Measurements from ENCODE around the gene STARD13. TPM values are rescaled to one million over a fixed set of nuclear protein-coding genes. Genes with fewer than 3 reads are reported as not detected.

Gene STARD13
- total RNA-seq, 1 donor from 2014 or later = 2.0 TPM

DNA sequence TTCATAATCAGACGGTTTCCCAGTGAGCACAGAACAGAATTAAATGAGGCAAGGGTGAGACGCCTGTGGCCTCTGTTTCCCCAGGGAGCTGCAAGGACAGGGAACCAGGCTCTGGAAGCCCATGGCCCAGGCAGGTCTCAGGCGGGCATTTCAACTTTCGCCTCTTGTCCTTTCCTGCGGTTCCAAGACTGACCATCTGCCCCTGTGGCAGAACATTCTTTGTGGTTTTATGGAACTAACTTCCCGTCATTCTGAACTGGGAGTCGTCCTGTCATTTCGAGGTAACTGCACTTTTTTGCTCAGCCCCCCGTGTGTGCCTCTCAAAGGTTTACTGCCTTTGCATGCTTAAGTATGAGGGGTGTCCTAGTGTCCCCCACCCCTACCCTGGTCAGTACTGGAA lies 198.5 kb downstream of the STARD13 start:
- Histone ChIP-seq H2AFZ (replicated peaks) (peak overlapping the region; percentile 26), H3K27me3 (no peaks in the 10 kb centered on the region), H4K20me1 (ENCODE audit: low read depth) (no peaks in the 10 kb centered on the region), H3K4me3 (no peak overlapping the region), H3K9me3 (ENCODE audit: low read depth) (no peaks in the 10 kb centered on the region), H3K27ac (no peak overlapping the region), H3K9ac (no peak overlapping the region), H3F3A (ENCODE audit: low read depth) (no peaks in the 10 kb centered on the region), H3K4me2 (no peak overlapping the region), H3K4me1 (no peaks in the 10 kb centered on the region), H3K36me3 (no peaks in the 10 kb centered on the region), H3K79me2 (ENCODE audit: low read depth) (no peaks in the 10 kb centered on the region)
- no peak overlapping the region for H3K4me3 Mint-ChIP-seq
- DNase-seq (ENCODE audit: low spot score) = no peak
- TF ChIP-seq EZH2 (IDR thresholded peaks at IDR 0.05) (no peak), EZH2phosphoT487 (IDR thresholded peaks at IDR 0.05) (no peak)
- TF ChIP-seq, protein P1, sequence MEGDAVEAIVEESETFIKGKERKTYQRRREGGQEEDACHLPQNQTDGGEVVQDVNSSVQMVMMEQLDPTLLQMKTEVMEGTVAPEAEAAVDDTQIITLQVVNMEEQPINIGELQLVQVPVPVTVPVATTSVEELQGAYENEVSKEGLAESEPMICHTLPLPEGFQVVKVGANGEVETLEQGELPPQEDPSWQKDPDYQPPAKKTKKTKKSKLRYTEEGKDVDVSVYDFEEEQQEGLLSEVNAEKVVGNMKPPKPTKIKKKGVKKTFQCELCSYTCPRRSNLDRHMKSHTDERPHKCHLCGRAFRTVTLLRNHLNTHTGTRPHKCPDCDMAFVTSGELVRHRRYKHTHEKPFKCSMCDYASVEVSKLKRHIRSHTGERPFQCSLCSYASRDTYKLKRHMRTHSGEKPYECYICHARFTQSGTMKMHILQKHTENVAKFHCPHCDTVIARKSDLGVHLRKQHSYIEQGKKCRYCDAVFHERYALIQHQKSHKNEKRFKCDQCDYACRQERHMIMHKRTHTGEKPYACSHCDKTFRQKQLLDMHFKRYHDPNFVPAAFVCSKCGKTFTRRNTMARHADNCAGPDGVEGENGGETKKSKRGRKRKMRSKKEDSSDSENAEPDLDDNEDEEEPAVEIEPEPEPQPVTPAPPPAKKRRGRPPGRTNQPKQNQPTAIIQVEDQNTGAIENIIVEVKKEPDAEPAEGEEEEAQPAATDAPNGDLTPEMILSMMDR (IDR thresholded peaks at IDR 0.05) = no peak
- H3K4me1 Mint-ChIP-seq = peaks cover 29% of the 10 kb centered on the region
- H3K27me3 Mint-ChIP-seq (ENCODE audit: insufficient read depth, low read depth) = peaks cover 2% of the 10 kb centered on the region
- no peaks in the 10 kb centered on the region for H3K36me3 Mint-ChIP-seq
- H3K27ac Mint-ChIP-seq = peak overlapping the region; percentile 53
- H3K9me3 Mint-ChIP-seq = no peaks in the 10 kb centered on the region

DNA sequence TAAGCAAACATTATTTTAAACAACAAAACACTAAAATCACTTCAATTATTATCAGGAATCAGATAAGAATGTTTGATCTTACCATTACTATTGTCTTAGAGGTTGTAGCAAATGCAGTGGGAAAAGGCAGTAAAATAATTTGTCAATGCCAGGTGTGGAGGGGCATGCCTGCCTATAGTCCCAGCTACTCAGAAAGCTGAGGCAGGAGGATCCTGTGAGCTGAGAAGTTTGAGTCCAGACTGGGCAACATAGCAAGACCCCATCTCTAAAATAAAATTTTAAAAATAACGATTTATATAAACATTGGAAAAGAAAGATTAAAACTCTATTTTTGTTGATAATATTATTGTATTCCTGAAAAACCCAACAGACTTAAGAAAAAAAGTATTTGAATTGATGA lies 202.5 kb downstream of the STARD13 start:
- no peaks in the 10 kb centered on the region for H3K36me3 ChIP-seq
- no peak overlapping the region for H3K4me3 ChIP-seq
- no peak overlapping the region for H2AFZ ChIP-seq (replicated peaks)
- Mint-ChIP-seq H3K36me3 (no peaks in the 10 kb centered on the region), H3K27me3 (ENCODE audit: insufficient read depth, low read depth) (peaks cover 2% of the 10 kb centered on the region), H3K4me3 (no peak overlapping the region), H3K27ac (no peak overlapping the region), H3K9me3 (no peaks in the 10 kb centered on the region), H3K4me1 (peaks cover 11% of the 10 kb centered on the region)
- no peaks in the 10 kb centered on the region for H3K27me3 ChIP-seq
- H4K20me1 ChIP-seq (ENCODE audit: low read depth) = no peaks in the 10 kb centered on the region
- H3K27ac ChIP-seq = no peak overlapping the region
- DNase-seq (ENCODE audit: low spot score) = no peak
- TF ChIP-seq, protein P1 (IDR thresholded peaks at IDR 0.05) = no peak
- TF ChIP-seq EZH2phosphoT487 (IDR thresholded peaks at IDR 0.05) (no peak), EZH2 (IDR thresholded peaks at IDR 0.05) (no peak)
- no peak overlapping the region for H3K4me2 ChIP-seq
- H3K4me1 ChIP-seq = no peaks in the 10 kb centered on the region
- H3F3A ChIP-seq (ENCODE audit: low read depth) = no peaks in the 10 kb centered on the region
- H3K79me2 ChIP-seq (ENCODE audit: low read depth) = no peaks in the 10 kb centered on the region
- no peak overlapping the region for H3K9ac ChIP-seq
- H3K9me3 ChIP-seq (ENCODE audit: low read depth) = no peaks in the 10 kb centered on the region

DNA sequence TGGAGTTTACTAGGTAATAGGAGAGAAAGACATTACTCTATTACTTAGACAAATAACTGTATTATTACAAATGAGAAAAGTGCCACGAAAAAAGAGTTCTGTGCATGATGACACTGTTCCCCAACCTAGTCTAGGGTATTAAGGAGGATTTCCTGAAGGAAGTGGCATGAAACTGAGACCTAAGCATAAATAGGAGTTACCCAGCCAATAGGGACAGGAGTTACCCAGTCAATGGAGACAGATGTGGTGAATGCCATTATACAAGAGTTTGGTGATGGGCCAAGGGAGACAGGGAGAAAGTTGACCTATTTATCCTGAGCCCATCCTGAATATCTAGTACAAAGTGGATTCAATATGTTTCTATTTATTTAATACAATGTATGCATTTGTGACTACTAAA lies 203.9 kb downstream of the STARD13 start:
- Mint-ChIP-seq H3K27ac (no peak overlapping the region), H3K27me3 (ENCODE audit: insufficient read depth, low read depth) (peaks cover 2% of the 10 kb centered on the region), H3K36me3 (no peaks in the 10 kb centered on the region), H3K4me1 (peaks cover 5% of the 10 kb centered on the region), H3K4me3 (no peak overlapping the region), H3K9me3 (no peaks in the 10 kb centered on the region)
- no peak overlapping the region for H3K27ac ChIP-seq
- no peaks in the 10 kb centered on the region for H3K9me3 ChIP-seq (ENCODE audit: low read depth)
- no peaks in the 10 kb centered on the region for H3F3A ChIP-seq (ENCODE audit: low read depth)
- no peaks in the 10 kb centered on the region for H3K4me1 ChIP-seq
- no peak overlapping the region for H2AFZ ChIP-seq (replicated peaks)
- H3K36me3 ChIP-seq = no peaks in the 10 kb centered on the region
- H3K4me2 ChIP-seq = no peak overlapping the region
- no peaks in the 10 kb centered on the region for H3K27me3 ChIP-seq
- no peaks in the 10 kb centered on the region for H3K79me2 ChIP-seq (ENCODE audit: low read depth)
- TF ChIP-seq EZH2phosphoT487 (IDR thresholded peaks at IDR 0.05) (no peak), EZH2 (IDR thresholded peaks at IDR 0.05) (no peak)
- TF ChIP-seq, protein P1 (IDR thresholded peaks at IDR 0.05) = no peak
- H3K4me3 ChIP-seq = no peak overlapping the region
- H4K20me1 ChIP-seq (ENCODE audit: low read depth) = no peaks in the 10 kb centered on the region
- H3K9ac ChIP-seq = no peak overlapping the region
- no peak for DNase-seq (ENCODE audit: low spot score)
